SH-SY5Y (cell line): ENCODE data around the gene KRT77.

ENCODE experiments used
- GATA2 ChIP-seq: IDR thresholded peaks from 2 replicates; pipeline ENCODE4 v1.6.1; 2011; ENCODE audit warnings: mild to moderate bottlenecking, low read depth, low read length
- GATA3 ChIP-seq: IDR thresholded peaks from 2 replicates; pipeline ENCODE4 v1.6.1; 2011; ENCODE audit warnings: low read depth, mild to moderate bottlenecking, low read length, moderate library complexity

DNA sequence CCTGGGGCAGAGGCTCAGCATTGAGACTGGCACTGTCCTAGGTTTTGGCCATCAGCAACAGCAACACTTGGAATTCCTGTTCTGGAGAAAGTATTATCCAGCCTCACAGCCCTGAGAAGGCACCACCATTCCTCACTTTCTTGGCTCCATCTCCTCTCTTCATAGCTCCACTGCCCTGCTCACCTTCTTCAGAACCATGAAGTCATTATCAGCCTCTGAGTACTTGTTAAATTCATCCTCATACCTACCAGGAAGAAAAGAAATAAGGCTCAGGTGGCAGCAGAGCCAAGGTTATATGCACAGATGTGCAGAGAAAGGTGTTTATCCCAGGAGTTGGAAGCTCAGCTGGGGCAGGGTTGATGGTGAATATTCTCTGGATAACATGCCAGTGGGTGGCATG, 48.5 kb upstream of the KRT77 start:
- no peak for TF ChIP-seq GATA2
- TF ChIP-seq GATA3: no peak
